Gastroesophageal sphincter (tissue), 3 donors: ENCODE results near the gene PAGE5.

Experiments
- CTCF ChIP-seq, 4 experiments: fragments of 200-600 bp in 2 of 4; fragments of 450-650 bp in 2 of 4; sonication (generic) in 1 of 4; IDR thresholded peaks; one replicate each; pipeline ENCODE4 v1.5.1; 2017 to 2019; ENCODE audit warnings: antibody characterized with exemption in 4 of 4, mild to moderate bottlenecking in 2 of 4, moderate library complexity in 2 of 4
- EP300 ChIP-seq: sonication (generic); formaldehyde crosslinking; IDR thresholded peaks from one replicate; pipeline ENCODE4 v1.6.1; 2017; ENCODE audit warnings: antibody characterized with exemption, mild to moderate bottlenecking
- POLR2A ChIP-seq, 2 donors: fragments of 450-650 bp; IDR thresholded peaks; one replicate each; pipeline ENCODE4 v1.6.1; 2017; ENCODE audit warnings: antibody characterized with exemption in 2 of 2, mild to moderate bottlenecking in 2 of 2, moderate library complexity in 1 of 2

DNA sequence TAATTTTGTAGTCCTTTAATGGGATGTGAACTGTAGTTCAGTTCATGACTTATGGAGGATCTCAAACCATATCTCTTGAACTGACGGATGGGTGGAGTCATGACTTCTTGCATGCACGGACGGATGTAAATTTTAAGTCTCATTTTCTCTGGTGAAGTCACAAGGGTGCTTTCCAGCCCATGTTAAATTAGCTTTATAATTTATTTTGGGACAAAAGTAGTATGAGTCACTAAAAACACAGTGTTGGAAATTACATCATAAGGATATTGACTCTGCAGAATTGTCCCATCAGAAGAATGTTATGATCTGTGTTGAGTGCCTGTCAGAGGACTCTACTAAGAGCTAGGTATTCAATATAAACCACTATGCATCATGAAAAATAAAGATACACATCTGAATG, 6.8 kb upstream of the PAGE5 start:
- TF ChIP-seq POLR2A (IDR thresholded peaks at IDR 0.05) (no peak), CTCF (IDR thresholded peaks at IDR 0.05) (no peak), EP300 (no peak)
